Common myeloid progenitor, CD34-positive (primary cell): ENCODE measurements around the gene DYNLT3.

ENCODE experiments used
- CTCF ChIA-PET: fragments of 350-600 bp; sonication (Branson Sonifier 250); formaldehyde crosslinking; loops from one replicate; lab custom pipeline; 2021; ENCODE audit warnings: antibody characterized with exemption; lab: Charles Lee
- POLR2A ChIA-PET: fragments of 350-600 bp; sonication (Branson Sonifier 250); formaldehyde crosslinking; loops from one replicate; lab custom pipeline; 2021; ENCODE audit warnings: antibody characterized with exemption; lab: Charles Lee
- DNase-seq, 3 donors: peaks; one replicate each; pipeline versions ENCODE4 v3.0.0 to v3.0.0-alpha.2; 2013
- H3K27ac ChIP-seq, 2 experiments: 1 replicate in 1 of 2; 2 replicates in 1 of 2; pipeline ENCODE4 v1.7.0; 2013; ENCODE audit warnings: inconsistent platforms in 2 of 2, low read length in 2 of 2, mild to moderate bottlenecking in 2 of 2, low read depth in 1 of 2, moderate library complexity in 1 of 2; ENCODE audit not compliant: severe bottlenecking in 2 of 2, insufficient read depth in 1 of 2, poor library complexity in 1 of 2
- H3K27me3 ChIP-seq, 5 experiments: replicated peaks in 2 of 5; 1 replicate in 3 of 5; 2 replicates in 2 of 5; pipeline versions ENCODE4 v1.6.1 to v1.7.0; 2013; ENCODE audit warnings: low read length in 4 of 5, mild to moderate bottlenecking in 2 of 5, moderate library complexity in 2 of 5, inconsistent platforms in 1 of 5; ENCODE audit not compliant: insufficient read depth in 5 of 5, control insufficient read depth in 4 of 5
- H3K36me3 ChIP-seq, 4 experiments: 1 replicate in 2 of 4; 2 replicates in 2 of 4; pipeline versions ENCODE4 v1.6.1 to v1.7.0; 2013; ENCODE audit warnings: low read length in 3 of 4, control low read depth in 1 of 4, mild to moderate bottlenecking in 1 of 4; ENCODE audit not compliant: control insufficient read depth in 4 of 4, insufficient read depth in 4 of 4
- H3K4me1 ChIP-seq, 4 experiments: 1 replicate in 3 of 4; 2 replicates in 1 of 4; pipeline versions ENCODE4 v1.6.1 to v1.7.1; 2013; ENCODE audit warnings: low read length in 3 of 4, mild to moderate bottlenecking in 3 of 4, control low read depth in 1 of 4, inconsistent platforms in 1 of 4, moderate library complexity in 1 of 4; ENCODE audit not compliant: control insufficient read depth in 4 of 4, insufficient read depth in 4 of 4; ENCODE audit errors: control extremely low read depth in 1 of 4
- H3K4me3 ChIP-seq, 7 experiments: 1 replicate in 4 of 7; 2 replicates in 3 of 7; pipeline versions ENCODE4 v1.5.1 to v1.7.0; 2013; ENCODE audit warnings: mild to moderate bottlenecking in 7 of 7, low read length in 6 of 7, moderate library complexity in 6 of 7, inconsistent platforms in 2 of 7, low read depth in 2 of 7, control low read depth in 1 of 7; ENCODE audit not compliant: insufficient read depth in 4 of 7, control insufficient read depth in 1 of 7; ENCODE audit errors: extremely low read depth in 1 of 7
- H3K9me3 ChIP-seq, 5 experiments: 1 replicate in 4 of 5; 2 replicates in 1 of 5; pipeline versions ENCODE4 v1.6.1 to v1.7.1; 2013; ENCODE audit warnings: low read length in 4 of 5, mild to moderate bottlenecking in 2 of 5, inconsistent platforms in 1 of 5, low read depth in 1 of 5, moderate library complexity in 1 of 5; ENCODE audit not compliant: control insufficient read depth in 4 of 5, insufficient read depth in 2 of 5; ENCODE audit errors: control extremely low read depth in 1 of 5
- WGBS: methylation state at CpG from one replicate; pipeline ENCODE4 v1.1.5; 2013; ENCODE audit not compliant: insufficient coverage; 5-methylcytosine and 5-hydroxymethylcytosine counted together

DYNLT3 gene

DNA sequence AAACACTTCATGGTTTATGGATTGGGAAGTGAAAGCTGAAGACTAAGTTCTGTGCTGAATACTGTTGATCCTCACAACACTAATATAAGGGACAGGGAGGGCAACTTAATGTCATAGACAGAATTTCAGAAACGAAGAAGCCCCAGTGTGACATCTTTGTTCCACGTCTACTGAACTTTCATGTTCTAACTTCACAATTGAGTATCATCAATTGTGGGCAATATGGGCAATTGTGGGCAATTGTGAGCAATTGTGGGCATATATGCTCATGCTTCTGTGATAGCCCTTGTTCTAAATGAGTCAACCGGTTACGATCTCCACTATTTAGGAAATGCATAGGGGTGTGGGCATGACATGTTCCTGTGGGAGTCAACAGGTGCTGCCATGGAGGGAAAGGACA lies 33.8 kb downstream of the DYNLT3 start:
- CTCF ChIA-PET = no interaction called here
- 86% methylated on average over 1 of the region's 4 CpGs for WGBS
- Histone ChIP-seq H3K27me3 (peaks cover 0 to 3% (median 0%) of the 10 kb centered on the region in 5 experiments), H3K27ac (no peak overlapping the region), H3K36me3 (no peaks in the 10 kb centered on the region), H3K9me3 (no peaks in the 10 kb centered on the region), H3K4me1 (peaks cover 6 to 29% (median 16%) of the 10 kb centered on the region in 4 experiments), H3K4me3 (no peak overlapping the region)
- DNase-seq = no peak
- POLR2A ChIA-PET = no interaction called here

DNA sequence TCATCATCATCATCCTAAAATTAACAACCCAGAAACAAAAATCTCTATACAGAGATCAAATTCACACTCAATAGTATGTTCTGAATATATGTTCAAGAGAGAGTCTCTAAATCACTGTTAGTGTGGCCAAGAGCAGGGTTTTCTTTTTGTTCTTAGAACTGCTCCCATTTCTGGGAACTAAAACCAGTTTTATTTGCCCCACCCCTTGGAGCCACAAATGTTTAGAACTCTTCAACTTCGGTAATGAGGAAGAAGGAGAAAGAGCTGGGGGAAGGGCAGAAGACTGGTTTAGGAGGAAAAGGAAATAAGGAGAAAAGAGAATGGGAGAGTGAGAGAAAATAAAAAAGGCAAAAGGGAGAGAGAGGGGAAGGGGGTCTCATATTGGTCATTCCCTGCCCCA lies 35.3 kb downstream of the DYNLT3 start:
- H3K27ac ChIP-seq = no peak overlapping the region
- no peak overlapping the region for H3K4me3 ChIP-seq
- 20% methylated on average over 1 of the region's 1 CpG for WGBS
- H3K4me1 ChIP-seq = peaks cover 2 to 29% (median 8%) of the 10 kb centered on the region in 4 experiments
- CTCF ChIA-PET = no interaction called here
- peaks cover 0 to 3% (median 0%) of the 10 kb centered on the region in 5 experiments for H3K27me3 ChIP-seq
- no peak for DNase-seq
- no peaks in the 10 kb centered on the region for H3K36me3 ChIP-seq
- peaks cover 0 to 3% (median 0%) of the 10 kb centered on the region in 5 experiments for H3K9me3 ChIP-seq
- POLR2A ChIA-PET = no interaction called here

DNA sequence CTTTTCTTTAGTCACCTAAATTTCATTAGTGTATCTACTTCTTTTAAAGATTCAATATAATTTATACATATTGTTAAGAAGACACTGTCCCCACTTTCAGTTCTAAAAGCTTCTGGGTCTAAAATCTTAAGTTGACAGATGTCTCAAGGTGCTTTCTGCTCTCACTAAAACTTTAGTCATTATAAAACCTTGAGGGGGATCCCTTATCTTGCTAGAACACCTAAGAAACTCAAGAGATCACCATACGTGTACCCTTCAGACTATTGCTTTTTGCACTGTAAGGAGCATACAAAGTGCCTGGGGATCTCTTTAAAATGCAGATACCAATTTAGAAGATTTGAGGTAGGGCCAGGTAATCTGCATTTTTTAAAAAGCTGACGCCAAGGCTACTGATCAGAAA lies 37.4 kb downstream of the DYNLT3 start:
- ChIA-PET CTCF (interaction anchor here (0.6 to 1.6 kb wide), 2 partner anchors 15 to 64 kb away, joined by 3 to 5 read pairs; no protein-coding TSS in a partner anchor), POLR2A (no interaction called here)
- WGBS = 60% methylated on average over 1 of the region's 2 CpGs
- peaks cover 2 to 26% (median 8%) of the 10 kb centered on the region in 4 experiments for H3K4me1 ChIP-seq
- no peak overlapping the region for H3K4me3 ChIP-seq
- no peaks in the 10 kb centered on the region for H3K36me3 ChIP-seq
- H3K27ac ChIP-seq = no peak overlapping the region
- H3K27me3 ChIP-seq = peaks cover 0 to 3% (median 0%) of the 10 kb centered on the region in 5 experiments
- peaks cover 0 to 3% (median 0%) of the 10 kb centered on the region in 5 experiments for H3K9me3 ChIP-seq
- no peak for DNase-seq

DNA sequence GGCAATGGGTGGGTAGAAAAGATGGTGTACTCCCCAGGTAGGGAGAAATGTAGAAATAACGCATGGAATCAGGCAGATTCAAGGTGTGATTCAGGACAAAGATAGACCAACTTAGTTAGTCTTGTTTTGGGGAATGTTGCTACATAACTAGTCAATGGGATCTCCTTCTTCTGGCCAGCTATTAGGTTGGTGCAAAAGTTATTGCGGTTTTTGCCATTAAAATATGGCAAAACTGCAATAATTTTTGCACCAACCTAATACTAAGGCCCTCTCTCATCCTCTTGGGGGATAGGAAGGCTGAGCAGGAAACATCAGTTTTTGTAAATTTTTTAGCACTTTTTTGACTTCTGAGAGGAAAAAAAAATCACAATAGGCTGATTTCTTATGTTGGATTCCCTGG lies 44.3 kb downstream of the DYNLT3 start:
- no peaks in the 10 kb centered on the region for H3K27me3 ChIP-seq
- CTCF ChIA-PET = interaction anchor here (0.6 to 1.1 kb wide), 2 partner anchors 14 to 22 kb away, joined by 3 read pairs; no protein-coding TSS in a partner anchor

GRCh38 chrX:37802028-37802427 lies 45.3 kb downstream of the DYNLT3 start:
- POLR2A ChIA-PET = no interaction called here
- Histone ChIP-seq H3K27ac (no peak overlapping the region), H3K36me3 (no peaks in the 10 kb centered on the region), H3K9me3 (no peaks in the 10 kb centered on the region), H3K27me3 (no peaks in the 10 kb centered on the region), H3K4me3 (peak overlapping the region in 1 of 7 experiments; percentile 5), H3K4me1 (peaks cover 4 to 37% (median 20%) of the 10 kb centered on the region in 4 experiments)
- CTCF ChIA-PET = no interaction called here
- peak; percentile 8 to 70 (median 58) for DNase-seq

More for the DNA sequence above, 44.3 kb downstream of the DYNLT3 start:
- no peaks in the 10 kb centered on the region for H3K36me3 ChIP-seq
- WGBS = 0% methylated on average over 1 of the region's 2 CpGs
- no peak overlapping the region for H3K27ac ChIP-seq
- H3K4me1 ChIP-seq = peaks cover 4 to 29% (median 18%) of the 10 kb centered on the region in 4 experiments
- POLR2A ChIA-PET = no interaction called here
- H3K9me3 ChIP-seq = peaks cover 0 to 2% (median 0%) of the 10 kb centered on the region in 5 experiments
- H3K4me3 ChIP-seq = peak overlapping the region in 1 of 7 experiments; percentile 8
- no peak for DNase-seq

- no peak for DNase-seq
- no peaks in the 10 kb centered on the region for H3K9me3 ChIP-seq
- no peaks in the 10 kb centered on the region for H3K36me3 ChIP-seq
- H3K4me3 ChIP-seq = no peak overlapping the region
- H3K4me1 ChIP-seq = peaks cover 4 to 50% (median 26%) of the 10 kb centered on the region in 4 experiments
- no peak overlapping the region for H3K27ac ChIP-seq
- CTCF ChIA-PET = no interaction called here
- no peaks in the 10 kb centered on the region for H3K27me3 ChIP-seq
- POLR2A ChIA-PET = no interaction called here
Measured at GRCh38 chrX:37800717-37801116, 46.7 kb downstream of the DYNLT3 start.

- WGBS = 100% methylated on average over 1 of the region's 2 CpGs
- Histone ChIP-seq H3K4me1 (peaks cover 4 to 50% (median 26%) of the 10 kb centered on the region in 4 experiments), H3K36me3 (no peaks in the 10 kb centered on the region), H3K27me3 (no peaks in the 10 kb centered on the region), H3K4me3 (no peak overlapping the region), H3K9me3 (no peaks in the 10 kb centered on the region), H3K27ac (no peak overlapping the region)
- POLR2A ChIA-PET = no interaction called here
- CTCF ChIA-PET = interaction anchor here (1.4 kb wide), 1 partner anchor 18 kb away, joined by 3 read pairs; no protein-coding TSS in a partner anchor
- DNase-seq = no peak
Measured at GRCh38 chrX:37799936-37800335, 47.4 kb downstream of the DYNLT3 start.
